CD14-positive monocyte (primary cell): ENCODE data around the gene TDRD9. TPM values are rescaled to one million over a fixed set of nuclear protein-coding genes. Genes with fewer than 3 reads are reported as not detected.

Experiments
- DNase-seq, 3 donors: peaks; one replicate each; pipeline ENCODE4 v3.0.0-alpha.2; 2011 to 2022
- H2AFZ ChIP-seq: 2 replicates; pipeline ENCODE4 v1.6.0; 2012; ENCODE audit warnings: mild to moderate bottlenecking, low read depth, low read length, inconsistent platforms; ENCODE audit not compliant: insufficient read depth, poor library complexity, severe bottlenecking
- H3K27ac ChIP-seq, 2 donors: 1 replicate in 1 of 2; 2 replicates in 1 of 2; pipeline ENCODE4 v1.5.1; 2012 to 2013; ENCODE audit warnings: low read length in 2 of 2, control low read depth in 1 of 2, inconsistent platforms in 1 of 2, low read depth in 1 of 2, mild to moderate bottlenecking in 1 of 2
- H3K27me3 ChIP-seq, 2 donors: one replicate each; pipeline versions ENCODE4 v1.6.0 to v1.6.1; 2011 to 2013; ENCODE audit warnings: low read length in 2 of 2; ENCODE audit not compliant: control insufficient read depth in 2 of 2, insufficient read depth in 2 of 2
- H3K36me3 ChIP-seq, 2 donors: replicated peaks in 1 of 2; 1 replicate in 1 of 2; 2 replicates in 1 of 2; pipeline versions ENCODE4 v1.5.1 to v1.6.1; 2012 to 2013; ENCODE audit warnings: low read length in 2 of 2, control low read depth in 1 of 2, inconsistent platforms in 1 of 2, mild to moderate bottlenecking in 1 of 2; ENCODE audit not compliant: insufficient read depth in 2 of 2, control insufficient read depth in 1 of 2
- H3K4me1 ChIP-seq, 2 donors: 1 replicate in 1 of 2; 2 replicates in 1 of 2; pipeline versions ENCODE4 v1.5.1 to v1.6.1; 2012 to 2013; ENCODE audit warnings: low read length in 2 of 2, control low read depth in 1 of 2, inconsistent platforms in 1 of 2, mild to moderate bottlenecking in 1 of 2, moderate library complexity in 1 of 2; ENCODE audit not compliant: insufficient read depth in 2 of 2, control insufficient read depth in 1 of 2
- H3K4me2 ChIP-seq: replicated peaks from 2 replicates; pipeline ENCODE3; 2012; ENCODE audit warnings: low read length, moderate library complexity, mild to moderate bottlenecking; ENCODE audit not compliant: poor library complexity, severe bottlenecking; ENCODE audit errors: extremely low read depth
- H3K4me3 ChIP-seq, 3 experiments: fragments of 200-600 bp in 1 of 3; sonication (generic) in 1 of 3; replicated peaks in 1 of 3; 1 replicate in 2 of 3; 2 replicates in 1 of 3; pipeline ENCODE4 v1.5.1; 2011 to 2013; ENCODE audit warnings: low read length in 3 of 3, mild to moderate bottlenecking in 3 of 3, control low read depth in 2 of 3, low read depth in 2 of 3, inconsistent platforms in 1 of 3, moderate library complexity in 1 of 3
- H3K79me2 ChIP-seq: 2 replicates; pipeline ENCODE4 v1.6.0; 2012; ENCODE audit warnings: mild to moderate bottlenecking, control low read depth, inconsistent platforms, low read length, moderate library complexity; ENCODE audit not compliant: insufficient read depth
- H3K9ac ChIP-seq: 2 replicates; pipeline ENCODE4 v1.6.0; 2017; ENCODE audit warnings: low read length, mild to moderate bottlenecking; ENCODE audit not compliant: insufficient read depth, poor library complexity, severe bottlenecking
- H3K9me3 ChIP-seq, 2 donors: replicated peaks in 1 of 2; 1 replicate in 1 of 2; 2 replicates in 1 of 2; pipeline versions ENCODE4 v1.5.1 to v1.6.1; 2012 to 2013; ENCODE audit warnings: low read length in 2 of 2, control low read depth in 1 of 2; ENCODE audit not compliant: control insufficient read depth in 1 of 2, insufficient read depth in 1 of 2
- H4K20me1 ChIP-seq: 2 replicates; pipeline ENCODE4 v1.6.0; 2012; ENCODE audit warnings: mild to moderate bottlenecking, low read length, control low read depth, moderate library complexity; ENCODE audit not compliant: insufficient read depth
- H3K27ac Mint-ChIP-seq, 7 donors: one replicate each; pipeline ENCODE4 v1.8.0; 2020; ENCODE audit warnings: mild to moderate bottlenecking in 7 of 7, mixed read lengths in 7 of 7, moderate library complexity in 6 of 7, inconsistent platforms in 2 of 7
- H3K27me3 Mint-ChIP-seq, 3 donors: one replicate each; pipeline ENCODE4 v1.8.0; 2021 to 2022; ENCODE audit warnings: low read depth in 3 of 3, mild to moderate bottlenecking in 3 of 3, mixed read lengths in 3 of 3, moderate library complexity in 3 of 3, inconsistent platforms in 1 of 3
- H3K36me3 Mint-ChIP-seq, 2 donors: one replicate each; pipeline ENCODE4 v1.8.0; 2020; ENCODE audit warnings: mixed read lengths in 2 of 2, inconsistent platforms in 1 of 2, mild to moderate bottlenecking in 1 of 2
- H3K4me1 Mint-ChIP-seq: one replicate; pipeline ENCODE4 v1.8.0; 2020; ENCODE audit warnings: mild to moderate bottlenecking, mixed read lengths
- H3K4me3 Mint-ChIP-seq, 2 donors: one replicate each; pipeline ENCODE4 v1.8.0; 2020; ENCODE audit warnings: mild to moderate bottlenecking in 2 of 2, mixed read lengths in 2 of 2, moderate library complexity in 1 of 2
- H3K9me3 Mint-ChIP-seq, 7 donors: one replicate each; pipeline ENCODE4 v1.8.0; 2020 to 2022; ENCODE audit warnings: mixed read lengths in 7 of 7, mild to moderate bottlenecking in 6 of 7, moderate library complexity in 6 of 7, inconsistent platforms in 2 of 7
- CTCF ChIP-seq: fragments of 200-600 bp; IDR thresholded peaks from one replicate; pipeline ENCODE4 v1.8.0; 2022; ENCODE audit warnings: antibody characterized with exemption, mild to moderate bottlenecking
- WGBS: methylation state at CpG from one replicate; pipeline ENCODE4 v1.1.5; 2013; ENCODE audit warnings: missing lambda C conversion rate; ENCODE audit not compliant: insufficient coverage; 5-methylcytosine and 5-hydroxymethylcytosine counted together
- intact Hi-C, 2 donors: fragments of 100-400 bp; cut with micrococcal nuclease; formaldehyde crosslinking; loops; one replicate each; pipeline versions ENCODE4 v1.15.0 to v1.15.1; 2023
- polyA plus RNA-seq, 3 donors: library from polyadenylated mRNA; depleted of rRNA in 1 of 3; unstranded in 2 of 3; stranded (reverse) in 1 of 3; fragments of 300-500 nt in 2 of 3; fragments of >200 nt in 1 of 3; fragmentation: Illumina TruSeq in 2 of 3; gene quantifications; 1 replicate in 2 of 3; 2 replicates in 1 of 3; pipeline ENCODE4 v1.2.3, GENCODE V29; 2012 to 2021

Gene TDRD9
- polyA plus RNA-seq, 3 donors: 7.6 to 12.1 (median 11.8) TPM

GRCh38 chr14:104066279-104066678 lies 138.0 kb downstream of the TDRD9 start:
- Mint-ChIP-seq H3K9me3 (peaks cover 10 to 25% (median 19%) of the 10 kb centered on the region in 7 donors), H3K36me3 (peaks cover 13 to 18% of the 10 kb centered on the region in 2 donors), H3K27me3 (peaks cover 0 to 3% (median 2%) of the 10 kb centered on the region in 3 donors), H3K27ac (peak overlapping the region in 1 of 7 donors; percentile 4), H3K4me1 (peaks cover 4% of the 10 kb centered on the region), H3K4me3 (no peak overlapping the region)
- H3K9me3 ChIP-seq: peaks cover 9 to 10% of the 10 kb centered on the region in 2 donors
- no peak overlapping the region for H2AFZ ChIP-seq
- 89% methylated on average over 5 of the region's 5 CpGs for WGBS
- no peak overlapping the region for H3K4me2 ChIP-seq
- intact Hi-C loops: no loop called here
- no peaks in the 10 kb centered on the region for H3K79me2 ChIP-seq
- no peak overlapping the region for H3K4me3 ChIP-seq
- DNase-seq: no peak
- H3K4me1 ChIP-seq: no peaks in the 10 kb centered on the region
- no peak overlapping the region for H3K27ac ChIP-seq
- no peaks in the 10 kb centered on the region for H3K27me3 ChIP-seq
- H3K9ac ChIP-seq: no peak overlapping the region
- no peaks in the 10 kb centered on the region for H4K20me1 ChIP-seq
- H3K36me3 ChIP-seq: no peaks in the 10 kb centered on the region
- TF ChIP-seq CTCF: no peak

- Histone ChIP-seq H3K27ac (no peak overlapping the region), H3K9ac (no peak overlapping the region), H3K4me3 (no peak overlapping the region), H3K79me2 (no peaks in the 10 kb centered on the region), H3K36me3 (no peaks in the 10 kb centered on the region), H2AFZ (no peak overlapping the region), H3K27me3 (no peaks in the 10 kb centered on the region), H3K4me2 (no peak overlapping the region), H3K4me1 (no peaks in the 10 kb centered on the region), H4K20me1 (no peaks in the 10 kb centered on the region), H3K9me3 (peaks cover 9 to 10% of the 10 kb centered on the region in 2 donors)
- Mint-ChIP-seq H3K9me3 (peaks cover 10 to 27% (median 19%) of the 10 kb centered on the region in 7 donors), H3K4me3 (no peak overlapping the region), H3K36me3 (peaks cover 12 to 18% of the 10 kb centered on the region in 2 donors), H3K4me1 (peaks cover 4% of the 10 kb centered on the region), H3K27me3 (peaks cover 0 to 3% (median 3%) of the 10 kb centered on the region in 3 donors), H3K27ac (peak overlapping the region in 1 of 7 donors; percentile 55)
- DNase-seq: no peak
- intact Hi-C loops: no loop called here
- 89% methylated on average over 3 of the region's 4 CpGs for WGBS
- TF ChIP-seq CTCF: no peak
These were observed 138.6 kb downstream of the TDRD9 start for GRCh38 chr14:104066719-104067295.
